HG02885 (cell line): Measurements from ENCODE around the gene TM9SF4.
"Not testable (repeated sequence)": the region's sequence is repeated elsewhere in the genome, so short reads cannot be mapped to it uniquely, and the experiment has no call there.

Experiments used
- ATAC-seq: cut with Tn5 transposase; IDR thresholded peaks from one replicate; pipeline ENCODE4 v1.9.1; 2021; ENCODE audit warnings: mild to moderate bottlenecking; ENCODE audit not compliant: unreplicated experiment, poor library complexity

The TM9SF4 gene

GRCh38 chr20:32184961-32185603 is 75.6 kb downstream of the TM9SF4 start:
- no peak for ATAC-seq

- no peak for ATAC-seq
Observed at GRCh38 chr20:32186506-32186905, 77.0 kb downstream of the TM9SF4 start.

- ATAC-seq, result no peak
Observed at GRCh38 chr20:32188376-32189122, 79.0 kb downstream of the TM9SF4 start.

GRCh38 chr20:32189123-32189410 is 79.6 kb downstream of the TM9SF4 start:
- no peak for ATAC-seq

GRCh38 chr20:32189691-32190615 is 80.4 kb downstream of the TM9SF4 start:
- no peak for ATAC-seq

- ATAC-seq, result no peak
Observed at GRCh38 chr20:32190616-32191415, 81.3 kb downstream of the TM9SF4 start.

- no peak for ATAC-seq
Observed at GRCh38 chr20:32191422-32191821, 81.9 kb downstream of the TM9SF4 start.

GRCh38 chr20:32191873-32192272 is 82.4 kb downstream of the TM9SF4 start:
- ATAC-seq, result no peak

- no peak for ATAC-seq
Observed at GRCh38 chr20:32192698-32193097, 83.2 kb downstream of the TM9SF4 start.

- ATAC-seq, result not testable (repeated sequence)
Observed at GRCh38 chr20:32193336-32193735, 83.8 kb downstream of the TM9SF4 start.

- no peak for ATAC-seq
Observed at GRCh38 chr20:32193996-32194395, 84.5 kb downstream of the TM9SF4 start.

- no peak for ATAC-seq
Observed at GRCh38 chr20:32195581-32195980, 86.1 kb downstream of the TM9SF4 start.

GRCh38 chr20:32196613-32197012 is 87.1 kb downstream of the TM9SF4 start:
- ATAC-seq, result not testable (repeated sequence)

- not testable (repeated sequence) for ATAC-seq
Observed at GRCh38 chr20:32197136-32197535, 87.6 kb downstream of the TM9SF4 start.

- no peak for ATAC-seq
Observed at GRCh38 chr20:32199006-32199405, 89.5 kb downstream of the TM9SF4 start.

- no peak for ATAC-seq
Observed at GRCh38 chr20:32201296-32201976, 91.9 kb downstream of the TM9SF4 start.

- ATAC-seq, result no peak
Observed at GRCh38 chr20:32201977-32202363, 92.5 kb downstream of the TM9SF4 start.

GRCh38 chr20:32203356-32204204 is 94.1 kb downstream of the TM9SF4 start:
- no peak for ATAC-seq
